H1 (cell line): ENCODE results near the gene SLC13A5.

Experiments used
- ATF2 ChIP-seq: IDR thresholded peaks from 2 replicates; pipeline ENCODE4 v1.6.1; 2012; ENCODE audit warnings: low read length, inconsistent platforms
- CEBPB ChIP-seq: IDR thresholded peaks from 2 replicates; pipeline ENCODE4 v1.6.1; 2012; ENCODE audit warnings: low read depth, low read length
- CREB1 ChIP-seq: IDR thresholded peaks from 2 replicates; pipeline ENCODE4 v1.6.1; 2012; ENCODE audit warnings: inconsistent platforms
- CTCF ChIP-seq, 3 experiments: IDR thresholded peaks; 1 replicate in 2 of 3; 2 replicates in 1 of 3; pipeline versions ENCODE4 v1.5.1 to v1.6.1; 2011; ENCODE audit warnings: low read length in 3 of 3, mild to moderate bottlenecking in 3 of 3, inconsistent platforms in 2 of 3, low read depth in 1 of 3, moderate library complexity in 1 of 3; ENCODE audit not compliant: insufficient read depth in 1 of 3; ENCODE audit errors: control extremely low read depth in 1 of 3
- E2F6 ChIP-seq: IDR thresholded peaks from 2 replicates; pipeline ENCODE4 v1.6.1; 2012; ENCODE audit warnings: inconsistent platforms
- EP300 ChIP-seq, 2 experiments: IDR thresholded peaks; 1 replicate in 1 of 2; 2 replicates in 1 of 2; pipeline ENCODE4 v1.6.1; 2011 to 2012; ENCODE audit warnings: low read depth in 2 of 2, low read length in 2 of 2, mild to moderate bottlenecking in 2 of 2, borderline replicate concordance in 1 of 2, inconsistent platforms in 1 of 2, moderate library complexity in 1 of 2
- JUN ChIP-seq: IDR thresholded peaks from 2 replicates; pipeline ENCODE4 v1.6.1; 2011; ENCODE audit warnings: low read depth, mild to moderate bottlenecking, improper control_type of control experiment, low read length
- MAX ChIP-seq: IDR thresholded peaks from 2 replicates; pipeline ENCODE4 v1.6.1; 2012; ENCODE audit warnings: inconsistent platforms
- POLR2A ChIP-seq, 2 experiments: IDR thresholded peaks; 1 replicate in 1 of 2; 2 replicates in 1 of 2; pipeline ENCODE4 v1.6.1; 2011; ENCODE audit warnings: low read depth in 2 of 2, low read length in 2 of 2, mild to moderate bottlenecking in 2 of 2; ENCODE audit errors: control extremely low read depth in 1 of 2
- POLR2AphosphoS5 ChIP-seq: IDR thresholded peaks from 2 replicates; pipeline ENCODE4 v1.6.1; 2011; ENCODE audit warnings: low read depth, low read length
- RFX5 ChIP-seq: IDR thresholded peaks from 2 replicates; pipeline ENCODE4 v1.6.1; 2011; ENCODE audit warnings: low read depth, low read length, improper control_type of control experiment, borderline replicate concordance
- SP1 ChIP-seq: IDR thresholded peaks from 2 replicates; pipeline ENCODE4 v1.6.1; 2011; ENCODE audit warnings: low read depth, low read length
- SP4 ChIP-seq: IDR thresholded peaks from 2 replicates; pipeline ENCODE4 v1.6.1; 2012; ENCODE audit warnings: low read length, inconsistent platforms

- no peak for TF ChIP-seq CEBPB
- TF ChIP-seq CTCF (IDR thresholded peaks at IDR 0.05; ENCODE audit: control extremely low read depth in 1 of 3, insufficient read depth in 1 of 3, low read depth in 1 of 3, low read length in 3 of 3): no peak
- TF ChIP-seq EP300 (IDR thresholded peaks at IDR 0.05; ENCODE audit: borderline replicate concordance in 1 of 2, low read depth in 2 of 2, low read length in 2 of 2): no peak
- TF ChIP-seq POLR2AphosphoS5: no peak
- no peak for TF ChIP-seq E2F6
- TF ChIP-seq CREB1: no peak
- no peak for TF ChIP-seq ATF2
- no peak for TF ChIP-seq SP4
- TF ChIP-seq POLR2A (IDR thresholded peaks at IDR 0.05; ENCODE audit: control extremely low read depth in 1 of 2, low read depth in 2 of 2, low read length in 2 of 2): no peak; a peak in 1 of 3 replicates
- no peak for TF ChIP-seq RFX5
- no peak for TF ChIP-seq JUN
- TF ChIP-seq SP1: no peak
- no peak for TF ChIP-seq MAX
Observed at GRCh38 chr17:6643451-6644125, 69.6 kb downstream of the SLC13A5 start.
